PFSK-1 (cell line): ENCODE measurements around the gene ABCC6.

ENCODE experiments used
- FOXP2 ChIP-seq: optimal IDR thresholded peaks from 2 replicates; pipeline ENCODE3; 2011; ENCODE audit warnings: borderline replicate concordance, control low read depth, inconsistent platforms; ENCODE audit not compliant: insufficient read depth; ENCODE audit errors: extremely low read length, extremely low read depth
- POLR2AphosphoS5 ChIP-seq: IDR thresholded peaks from 2 replicates; pipeline ENCODE4 v1.6.1; 2012; ENCODE audit warnings: low read depth, mild to moderate bottlenecking, control low read depth, low read length, moderate library complexity
- REST ChIP-seq, 2 experiments: IDR thresholded peaks; 2 replicates each; pipeline versions ENCODE4 v1.6.1 to v1.8.0; 2011 to 2012; ENCODE audit warnings: low read depth in 2 of 2, low read length in 2 of 2, control low read depth in 1 of 2, inconsistent platforms in 1 of 2, mild to moderate bottlenecking in 1 of 2, moderate library complexity in 1 of 2; ENCODE audit not compliant: insufficient read depth in 1 of 2
- SIN3A ChIP-seq: IDR thresholded peaks from 2 replicates; pipeline ENCODE4 v1.6.1; 2012; ENCODE audit warnings: mild to moderate bottlenecking, low read length, moderate library complexity, borderline replicate concordance; ENCODE audit not compliant: insufficient read depth
- TAF1 ChIP-seq: IDR thresholded peaks from 2 replicates; pipeline ENCODE4 v1.6.1; 2012; ENCODE audit warnings: low read length, control low read depth, borderline replicate concordance; ENCODE audit not compliant: insufficient read depth

ABCC6 gene

GRCh38 chr16:16159662-16160061, 63.6 kb downstream of the ABCC6 start:
- TF ChIP-seq FOXP2 (no peak), POLR2AphosphoS5 (no peak), REST (IDR thresholded peaks at IDR 0.05; ENCODE audit: insufficient read depth in 1 of 2, low read depth in 2 of 2, low read length in 2 of 2) (no peak), TAF1 (no peak), SIN3A (no peak)

- TF ChIP-seq REST (IDR thresholded peaks at IDR 0.05; ENCODE audit: insufficient read depth in 1 of 2, low read depth in 2 of 2, low read length in 2 of 2): no peak
- no peak for TF ChIP-seq FOXP2
- TF ChIP-seq SIN3A: no peak
- TF ChIP-seq POLR2AphosphoS5: no peak
- no peak for TF ChIP-seq TAF1
These were observed 64.4 kb downstream of the ABCC6 start for GRCh38 chr16:16158741-16159374.

GRCh38 chr16:16158082-16158658, 65.1 kb downstream of the ABCC6 start:
- TF ChIP-seq POLR2AphosphoS5 (no peak), REST (IDR thresholded peaks at IDR 0.05; ENCODE audit: insufficient read depth in 1 of 2, low read depth in 2 of 2, low read length in 2 of 2) (no peak), FOXP2 (no peak), TAF1 (no peak), SIN3A (no peak)

GRCh38 chr16:16157166-16157565, 66.1 kb downstream of the ABCC6 start:
- TF ChIP-seq FOXP2 (no peak), POLR2AphosphoS5 (no peak), TAF1 (no peak), REST (IDR thresholded peaks at IDR 0.05; ENCODE audit: insufficient read depth in 1 of 2, low read depth in 2 of 2, low read length in 2 of 2) (no peak), SIN3A (no peak)

- no peak for TF ChIP-seq POLR2AphosphoS5
- TF ChIP-seq TAF1: no peak
- TF ChIP-seq SIN3A: no peak
- no peak for TF ChIP-seq REST (IDR thresholded peaks at IDR 0.05; ENCODE audit: insufficient read depth in 1 of 2, low read depth in 2 of 2, low read length in 2 of 2)
These were observed 68.1 kb downstream of the ABCC6 start for GRCh38 chr16:16155234-16155633.
